CD14-positive monocyte (primary cell): ENCODE data around the gene RNF17. TPM values are rescaled to one million over a fixed set of nuclear protein-coding genes. Genes with fewer than 3 reads are reported as not detected.
"Not testable (repeated sequence)": the region's sequence is repeated elsewhere in the genome, so short reads cannot be mapped to it uniquely, and the experiment has no call there.

Experiments
- DNase-seq, 3 donors: peaks; one replicate each; pipeline ENCODE4 v3.0.0-alpha.2; 2011 to 2022
- H2AFZ ChIP-seq: 2 replicates; pipeline ENCODE4 v1.6.0; 2012; ENCODE audit warnings: mild to moderate bottlenecking, low read depth, low read length, inconsistent platforms; ENCODE audit not compliant: insufficient read depth, poor library complexity, severe bottlenecking
- H3K27ac ChIP-seq, 2 donors: 1 replicate in 1 of 2; 2 replicates in 1 of 2; pipeline ENCODE4 v1.5.1; 2012 to 2013; ENCODE audit warnings: low read length in 2 of 2, control low read depth in 1 of 2, inconsistent platforms in 1 of 2, low read depth in 1 of 2, mild to moderate bottlenecking in 1 of 2
- H3K27me3 ChIP-seq, 2 donors: one replicate each; pipeline versions ENCODE4 v1.6.0 to v1.6.1; 2011 to 2013; ENCODE audit warnings: low read length in 2 of 2; ENCODE audit not compliant: control insufficient read depth in 2 of 2, insufficient read depth in 2 of 2
- H3K36me3 ChIP-seq, 2 donors: replicated peaks in 1 of 2; 1 replicate in 1 of 2; 2 replicates in 1 of 2; pipeline versions ENCODE4 v1.5.1 to v1.6.1; 2012 to 2013; ENCODE audit warnings: low read length in 2 of 2, control low read depth in 1 of 2, inconsistent platforms in 1 of 2, mild to moderate bottlenecking in 1 of 2; ENCODE audit not compliant: insufficient read depth in 2 of 2, control insufficient read depth in 1 of 2
- H3K4me1 ChIP-seq, 2 donors: 1 replicate in 1 of 2; 2 replicates in 1 of 2; pipeline versions ENCODE4 v1.5.1 to v1.6.1; 2012 to 2013; ENCODE audit warnings: low read length in 2 of 2, control low read depth in 1 of 2, inconsistent platforms in 1 of 2, mild to moderate bottlenecking in 1 of 2, moderate library complexity in 1 of 2; ENCODE audit not compliant: insufficient read depth in 2 of 2, control insufficient read depth in 1 of 2
- H3K4me2 ChIP-seq: replicated peaks from 2 replicates; pipeline ENCODE3; 2012; ENCODE audit warnings: low read length, moderate library complexity, mild to moderate bottlenecking; ENCODE audit not compliant: poor library complexity, severe bottlenecking; ENCODE audit errors: extremely low read depth
- H3K4me3 ChIP-seq, 3 experiments: fragments of 200-600 bp in 1 of 3; sonication (generic) in 1 of 3; replicated peaks in 1 of 3; 1 replicate in 2 of 3; 2 replicates in 1 of 3; pipeline ENCODE4 v1.5.1; 2011 to 2013; ENCODE audit warnings: low read length in 3 of 3, mild to moderate bottlenecking in 3 of 3, control low read depth in 2 of 3, low read depth in 2 of 3, inconsistent platforms in 1 of 3, moderate library complexity in 1 of 3
- H3K79me2 ChIP-seq: 2 replicates; pipeline ENCODE4 v1.6.0; 2012; ENCODE audit warnings: mild to moderate bottlenecking, control low read depth, inconsistent platforms, low read length, moderate library complexity; ENCODE audit not compliant: insufficient read depth
- H3K9ac ChIP-seq: 2 replicates; pipeline ENCODE4 v1.6.0; 2017; ENCODE audit warnings: low read length, mild to moderate bottlenecking; ENCODE audit not compliant: insufficient read depth, poor library complexity, severe bottlenecking
- H3K9me3 ChIP-seq, 2 donors: replicated peaks in 1 of 2; 1 replicate in 1 of 2; 2 replicates in 1 of 2; pipeline versions ENCODE4 v1.5.1 to v1.6.1; 2012 to 2013; ENCODE audit warnings: low read length in 2 of 2, control low read depth in 1 of 2; ENCODE audit not compliant: control insufficient read depth in 1 of 2, insufficient read depth in 1 of 2
- H4K20me1 ChIP-seq: 2 replicates; pipeline ENCODE4 v1.6.0; 2012; ENCODE audit warnings: mild to moderate bottlenecking, low read length, control low read depth, moderate library complexity; ENCODE audit not compliant: insufficient read depth
- H3K27ac Mint-ChIP-seq, 7 donors: one replicate each; pipeline ENCODE4 v1.8.0; 2020; ENCODE audit warnings: mild to moderate bottlenecking in 7 of 7, mixed read lengths in 7 of 7, moderate library complexity in 6 of 7, inconsistent platforms in 2 of 7
- H3K27me3 Mint-ChIP-seq, 3 donors: one replicate each; pipeline ENCODE4 v1.8.0; 2021 to 2022; ENCODE audit warnings: low read depth in 3 of 3, mild to moderate bottlenecking in 3 of 3, mixed read lengths in 3 of 3, moderate library complexity in 3 of 3, inconsistent platforms in 1 of 3
- H3K36me3 Mint-ChIP-seq, 2 donors: one replicate each; pipeline ENCODE4 v1.8.0; 2020; ENCODE audit warnings: mixed read lengths in 2 of 2, inconsistent platforms in 1 of 2, mild to moderate bottlenecking in 1 of 2
- H3K4me1 Mint-ChIP-seq: one replicate; pipeline ENCODE4 v1.8.0; 2020; ENCODE audit warnings: mild to moderate bottlenecking, mixed read lengths
- H3K4me3 Mint-ChIP-seq, 2 donors: one replicate each; pipeline ENCODE4 v1.8.0; 2020; ENCODE audit warnings: mild to moderate bottlenecking in 2 of 2, mixed read lengths in 2 of 2, moderate library complexity in 1 of 2
- H3K9me3 Mint-ChIP-seq, 7 donors: one replicate each; pipeline ENCODE4 v1.8.0; 2020 to 2022; ENCODE audit warnings: mixed read lengths in 7 of 7, mild to moderate bottlenecking in 6 of 7, moderate library complexity in 6 of 7, inconsistent platforms in 2 of 7
- WGBS: methylation state at CpG from one replicate; pipeline ENCODE4 v1.1.5; 2013; ENCODE audit warnings: missing lambda C conversion rate; ENCODE audit not compliant: insufficient coverage; 5-methylcytosine and 5-hydroxymethylcytosine counted together
- intact Hi-C, 2 donors: fragments of 100-400 bp; cut with micrococcal nuclease; formaldehyde crosslinking; loops; one replicate each; pipeline versions ENCODE4 v1.15.0 to v1.15.1; 2023
- polyA plus RNA-seq, 3 donors: library from polyadenylated mRNA; depleted of rRNA in 1 of 3; unstranded in 2 of 3; stranded (reverse) in 1 of 3; fragments of 300-500 nt in 2 of 3; fragments of >200 nt in 1 of 3; fragmentation: Illumina TruSeq in 2 of 3; gene quantifications; 1 replicate in 2 of 3; 2 replicates in 1 of 3; pipeline ENCODE4 v1.2.3, GENCODE V29; 2012 to 2021
- TF ChIP-seq, protein P1 (sequence below): fragments of 200-600 bp; IDR thresholded peaks from one replicate; pipeline ENCODE4 v1.8.0; 2022; ENCODE audit warnings: antibody characterized with exemption, mild to moderate bottlenecking

Gene RNF17
- polyA plus RNA-seq, 3 donors, result not detected

DNA sequence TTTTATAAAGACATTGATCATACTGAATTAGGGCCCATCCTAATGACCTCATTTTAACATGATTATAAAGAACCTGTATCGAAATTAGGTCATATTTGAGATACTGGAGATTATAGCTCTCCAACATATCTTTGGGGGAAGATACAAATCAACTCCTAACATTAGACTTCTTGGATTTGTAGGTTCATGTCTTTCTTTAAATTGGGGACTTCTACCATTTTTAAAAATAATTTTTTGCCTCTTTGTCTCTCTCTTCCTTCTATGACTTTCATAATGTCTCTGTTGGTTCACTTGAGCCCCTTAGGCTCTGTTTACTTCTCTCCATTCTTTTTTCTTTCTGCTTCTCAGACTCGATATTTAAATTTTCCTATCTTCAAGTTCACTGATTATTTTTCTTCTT is 57.2 kb downstream of the RNF17 start:
- Mint-ChIP-seq H3K27me3 (peaks cover 0 to 5% (median 2%) of the 10 kb centered on the region in 3 donors), H3K9me3 (peaks cover 3 to 24% (median 12%) of the 10 kb centered on the region in 7 donors), H3K36me3 (no peaks in the 10 kb centered on the region), H3K4me1 (no peaks in the 10 kb centered on the region), H3K4me3 (no peak overlapping the region), H3K27ac (no peak overlapping the region)
- H3K36me3 ChIP-seq, result no peaks in the 10 kb centered on the region
- no peak overlapping the region for H3K4me3 ChIP-seq
- H3K79me2 ChIP-seq, result no peaks in the 10 kb centered on the region
- TF ChIP-seq, protein P1, sequence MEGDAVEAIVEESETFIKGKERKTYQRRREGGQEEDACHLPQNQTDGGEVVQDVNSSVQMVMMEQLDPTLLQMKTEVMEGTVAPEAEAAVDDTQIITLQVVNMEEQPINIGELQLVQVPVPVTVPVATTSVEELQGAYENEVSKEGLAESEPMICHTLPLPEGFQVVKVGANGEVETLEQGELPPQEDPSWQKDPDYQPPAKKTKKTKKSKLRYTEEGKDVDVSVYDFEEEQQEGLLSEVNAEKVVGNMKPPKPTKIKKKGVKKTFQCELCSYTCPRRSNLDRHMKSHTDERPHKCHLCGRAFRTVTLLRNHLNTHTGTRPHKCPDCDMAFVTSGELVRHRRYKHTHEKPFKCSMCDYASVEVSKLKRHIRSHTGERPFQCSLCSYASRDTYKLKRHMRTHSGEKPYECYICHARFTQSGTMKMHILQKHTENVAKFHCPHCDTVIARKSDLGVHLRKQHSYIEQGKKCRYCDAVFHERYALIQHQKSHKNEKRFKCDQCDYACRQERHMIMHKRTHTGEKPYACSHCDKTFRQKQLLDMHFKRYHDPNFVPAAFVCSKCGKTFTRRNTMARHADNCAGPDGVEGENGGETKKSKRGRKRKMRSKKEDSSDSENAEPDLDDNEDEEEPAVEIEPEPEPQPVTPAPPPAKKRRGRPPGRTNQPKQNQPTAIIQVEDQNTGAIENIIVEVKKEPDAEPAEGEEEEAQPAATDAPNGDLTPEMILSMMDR, result no peak
- H2AFZ ChIP-seq, result no peak overlapping the region
- intact Hi-C loops, result no loop called here
- H4K20me1 ChIP-seq, result no peaks in the 10 kb centered on the region
- WGBS, result no CpG with 5 or more reads among the region's 2 CpGs
- peaks cover 0 to 8% of the 10 kb centered on the region in 2 donors for H3K9me3 ChIP-seq
- no peak overlapping the region for H3K27ac ChIP-seq
- no peaks in the 10 kb centered on the region for H3K27me3 ChIP-seq
- H3K9ac ChIP-seq, result no peak overlapping the region
- DNase-seq, result no peak
- H3K4me2 ChIP-seq, result no peak overlapping the region
- H3K4me1 ChIP-seq, result no peaks in the 10 kb centered on the region

DNA sequence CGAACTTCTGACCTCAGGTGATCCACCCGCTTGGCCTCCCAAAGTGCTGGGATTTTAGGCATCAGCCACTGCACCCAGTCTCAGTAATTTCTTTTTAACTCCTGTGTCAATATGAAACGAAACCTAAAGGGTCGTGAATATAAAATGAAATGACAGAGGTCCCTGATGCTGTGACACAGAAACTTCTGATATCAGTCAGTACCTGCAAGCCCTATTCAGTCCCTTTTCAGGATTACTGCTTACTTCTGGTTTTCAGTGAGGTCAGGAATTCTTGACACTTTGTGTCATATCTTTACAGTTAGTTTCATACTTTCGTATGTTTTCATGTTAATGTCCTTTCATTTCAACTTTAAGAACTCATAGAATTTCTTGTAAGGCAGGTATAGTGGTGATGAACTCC is 58.7 kb downstream of the RNF17 start:
- no peak overlapping the region for H3K27ac ChIP-seq
- H3K36me3 Mint-ChIP-seq, result no peaks in the 10 kb centered on the region
- no peaks in the 10 kb centered on the region for H3K4me1 Mint-ChIP-seq
- H3K4me1 ChIP-seq, result no peaks in the 10 kb centered on the region
- peaks cover 3 to 24% (median 12%) of the 10 kb centered on the region in 7 donors for H3K9me3 Mint-ChIP-seq
- H3K9ac ChIP-seq, result no peak overlapping the region
- H3K79me2 ChIP-seq, result no peaks in the 10 kb centered on the region
- TF ChIP-seq, protein P1, result no peak
- no peak overlapping the region for H3K4me2 ChIP-seq
- peak overlapping the region in 1 of 7 donors; percentile 12 for H3K27ac Mint-ChIP-seq
- H3K27me3 ChIP-seq, result no peaks in the 10 kb centered on the region
- H3K9me3 ChIP-seq, result peaks cover 0 to 8% of the 10 kb centered on the region in 2 donors
- no peak overlapping the region for H2AFZ ChIP-seq
- no CpG with 5 or more reads among the region's 5 CpGs for whole genome bisulfite sequencing
- DNase-seq, result no peak
- no peak overlapping the region for H3K4me3 ChIP-seq
- H4K20me1 ChIP-seq, result no peaks in the 10 kb centered on the region
- intact Hi-C loops, result no loop called here
- H3K27me3 Mint-ChIP-seq, result peaks cover 0 to 4% (median 2%) of the 10 kb centered on the region in 3 donors
- H3K36me3 ChIP-seq, result no peaks in the 10 kb centered on the region
- no peak overlapping the region for H3K4me3 Mint-ChIP-seq

DNA sequence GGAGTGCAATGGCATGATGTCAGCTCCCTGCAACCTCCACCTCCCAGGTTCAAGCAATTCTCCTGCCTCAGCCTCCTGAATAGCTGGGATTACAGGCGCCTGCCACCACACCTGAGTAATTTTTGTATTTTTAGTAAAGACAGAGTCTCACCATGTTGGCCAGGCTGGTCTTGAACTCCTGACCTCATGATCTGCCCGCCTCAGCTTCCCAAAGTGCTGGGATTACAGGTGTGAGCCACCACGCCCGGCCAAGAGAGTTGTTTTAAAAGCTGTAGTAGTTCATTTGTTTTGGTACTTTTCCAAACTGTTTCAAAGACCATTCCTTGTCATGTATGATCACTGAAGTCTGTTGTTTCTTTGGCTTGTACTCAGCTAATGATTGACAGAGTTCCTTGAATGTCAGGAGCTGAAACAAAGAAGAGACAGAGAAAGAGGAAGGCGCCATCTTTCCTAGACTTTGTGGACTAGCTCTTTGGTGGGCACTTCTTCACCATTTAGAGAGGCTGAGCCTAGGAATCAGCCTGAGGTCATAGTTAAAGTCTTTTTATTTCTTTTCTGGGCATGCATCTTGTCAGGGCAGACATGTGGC is 59.2 kb downstream of the RNF17 start:
- H3K9ac ChIP-seq, DNase-seq, intact Hi-C loops, H4K20me1 ChIP-seq, H3K9me3 ChIP-seq, H3K36me3 ChIP-seq, H3K36me3 Mint-ChIP-seq, H3K4me2 ChIP-seq, H3K27ac Mint-ChIP-seq, H3K27me3 ChIP-seq, H3K4me3 Mint-ChIP-seq, H3K27ac ChIP-seq, H3K4me1 Mint-ChIP-seq, H3K79me2 ChIP-seq, H2AFZ ChIP-seq, H3K4me3 ChIP-seq, H3K4me1 ChIP-seq, H3K27me3 Mint-ChIP-seq: not testable (repeated sequence)
- peaks cover 3 to 24% (median 12%) of the 10 kb centered on the region in 7 donors for H3K9me3 Mint-ChIP-seq
- WGBS, result 88% methylated on average over 5 of the region's 5 CpGs
